Spleen (tissue), 11 donors: ENCODE data around the gene NOP9. TPM values are rescaled to one million over a fixed set of nuclear protein-coding genes. Genes with fewer than 3 reads are reported as not detected.

Experiments
- DNase-seq: peaks from one replicate; pipeline ENCODE4 v3.0.0-alpha.2; 2020
- H3K27ac ChIP-seq, 8 donors: fragments of 200-600 bp; sonication (generic) in 7 of 8; 1 replicate in 4 of 8; 2 replicates in 4 of 8; pipeline versions ENCODE4 v1.5.0 to v1.8.0; 2016 to 2021; ENCODE audit warnings: inconsistent platforms in 4 of 8, mild to moderate bottlenecking in 4 of 8, moderate library complexity in 1 of 8
- H3K27me3 ChIP-seq, 7 donors: fragments of 200-600 bp; sonication (generic) in 6 of 7; replicated peaks in 1 of 7; 1 replicate in 4 of 7; 2 replicates in 3 of 7; pipeline versions ENCODE4 v1.5.0 to v1.8.0; 2016 to 2021; ENCODE audit warnings: inconsistent platforms in 3 of 7, mild to moderate bottlenecking in 1 of 7
- H3K36me3 ChIP-seq, 6 donors: fragments of 200-600 bp; sonication (generic) in 5 of 6; 1 replicate in 4 of 6; 2 replicates in 2 of 6; pipeline versions ENCODE4 v1.5.0 to v1.8.0; 2016 to 2021; ENCODE audit warnings: inconsistent platforms in 2 of 6
- H3K4me1 ChIP-seq, 6 donors: fragments of 200-600 bp; sonication (generic) in 5 of 6; 1 replicate in 3 of 6; 2 replicates in 3 of 6; pipeline versions ENCODE4 v1.5.0 to v1.8.0; 2016 to 2021; ENCODE audit warnings: inconsistent platforms in 3 of 6
- H3K4me3 ChIP-seq, 8 donors: fragments of 200-600 bp; sonication (generic) in 7 of 8; 1 replicate in 4 of 8; 2 replicates in 4 of 8; pipeline versions ENCODE4 v1.5.0 to v1.8.0; 2016 to 2021; ENCODE audit warnings: inconsistent platforms in 4 of 8, mild to moderate bottlenecking in 4 of 8, moderate library complexity in 2 of 8
- H3K9me3 ChIP-seq, 8 donors: fragments of 200-600 bp; sonication (generic) in 7 of 8; 1 replicate in 4 of 8; 2 replicates in 4 of 8; pipeline versions ENCODE4 v1.5.0 to v1.8.0; 2016 to 2021; ENCODE audit warnings: inconsistent platforms in 4 of 8
- CTCF ChIP-seq, 11 experiments: fragments of 200-600 bp in 7 of 11; fragments of 450-650 bp in 4 of 11; sonication (generic) in 4 of 11; IDR thresholded peaks in 8 of 11; conservative IDR thresholded peaks in 3 of 11; 1 replicate in 7 of 11; 2 replicates in 4 of 11; pipeline versions ENCODE4 v1.4.0 to v1.8.0; 2016 to 2021; ENCODE audit warnings: antibody characterized with exemption in 11 of 11, inconsistent platforms in 4 of 11, mild to moderate bottlenecking in 1 of 11
- POLR2A ChIP-seq, 3 donors: fragments of 450-650 bp; IDR thresholded peaks; one replicate each; pipeline ENCODE4 v1.5.1; 2017; ENCODE audit warnings: antibody characterized with exemption in 3 of 3, mild to moderate bottlenecking in 1 of 3
- POLR2AphosphoS5 ChIP-seq, 3 donors: sonication (generic); formaldehyde crosslinking; IDR thresholded peaks; one replicate each; pipeline ENCODE4 v1.5.1; 2017; ENCODE audit warnings: antibody characterized with exemption in 3 of 3
- WGBS, 5 donors: extraction: QIAGEN DNeasy Blood & Tissue Kit in 3 of 5; methylation state at CpG; one replicate each; pipeline versions ENCODE4 v1.1.5 to v1.1.7; 2013 to 2018; 5-methylcytosine and 5-hydroxymethylcytosine counted together
- intact Hi-C: fragments of 100-400 bp; cut with DNase I; formaldehyde crosslinking; loops from one replicate; pipeline ENCODE4 v1.15.0; 2023; ENCODE audit warnings: low total_unique reads
- polyA plus RNA-seq, 3 donors: library from polyadenylated mRNA; stranded (reverse); fragments of 200-250 nt; gene quantifications; one replicate each; pipeline ENCODE4 v1.2.1, GENCODE V29; 2013
- total RNA-seq, 7 donors: library from RNA; depleted of rRNA in 3 of 7; stranded (reverse); fragments of >200 nt in 3 of 7; fragmentation: NEBNext Ultra II Directional in 4 of 7; extraction: Animal tissue kit (Norgen Biotek cat#: 25700) in 4 of 7; gene quantifications; one replicate each; pipeline versions ENCODE4 v1.1.0 to v1.2.1, GENCODE V29; 2016 to 2021
- donor health status: healthy with polysubstance abuse.
- donor health status: DM: no; HTN: no; CAD: no; lungs with moderate emphysema.
- donor health status: DM: no; HTN: no; CAD: no.
- donor health status: Bipolar disorder and iron deficiency.
- donor health status: healthy.
- donor health status: DM: no; HTN: no; CAD: no.
- donor health status: DM: yes; HTN: yes; CAD: no.

The NOP9 gene
- total and polyA plus RNA-seq, 10 donors, result 4.5 to 26.9 (median 18.9) TPM

GRCh38 chr14:24311837-24312615 is 12.4 kb downstream of the NOP9 start:
- peak; percentile 75 for DNase-seq
- H3K27me3 ChIP-seq, result no peaks in the 10 kb centered on the region
- H3K4me1 ChIP-seq, result peaks cover 59 to 100% (median 93%) of the 10 kb centered on the region in 6 donors
- WGBS, 5 donors, result 53 to 77% (median 71%) methylated on average over 1 of the region's 1 CpG
- intact Hi-C loops, result no loop called here
- H3K4me3 ChIP-seq, result peak overlapping the region; percentile 64 to 88 (median 76)
- peak overlapping the region; percentile 91 to 98 (median 96) for H3K27ac ChIP-seq
- TF ChIP-seq CTCF (IDR thresholded peaks at IDR 0.05 in 8 of 11, conservative IDR thresholded peaks at IDR 0.05 in 3 of 11) (peak in 1 of 11 experiments; percentile 23), POLR2A (IDR thresholded peaks at IDR 0.05) (no peak)
- peaks cover 0 to 42% (median 9%) of the 10 kb centered on the region in 6 donors for H3K36me3 ChIP-seq
- no peaks in the 10 kb centered on the region for H3K9me3 ChIP-seq

- 16 to 25% (median 22%) methylated on average over 9 of the region's 9 CpGs for WGBS, 5 donors
- Histone ChIP-seq H3K27me3 (no peaks in the 10 kb centered on the region), H3K4me3 (peak overlapping the region in 4 of 8 donors; percentile 64 to 88 (median 83)), H3K36me3 (peaks cover 0 to 40% (median under 1%) of the 10 kb centered on the region in 6 donors), H3K4me1 (peaks cover 55 to 100% (median 91%) of the 10 kb centered on the region in 6 donors), H3K27ac (peak overlapping the region; percentile 91 to 98 (median 96)), H3K9me3 (no peaks in the 10 kb centered on the region)
- TF ChIP-seq POLR2A (IDR thresholded peaks at IDR 0.05) (no peak), POLR2AphosphoS5 (IDR thresholded peaks at IDR 0.05) (peak in 2 of 3 donors; percentile 39 to 94), CTCF (IDR thresholded peaks at IDR 0.05 in 8 of 11, conservative IDR thresholded peaks at IDR 0.05 in 3 of 11) (peak in 1 of 11 experiments; percentile 23)
- intact Hi-C loops, result no loop called here
- DNase-seq, result peak; percentile 86
Observed at GRCh38 chr14:24312736-24313507, 13.3 kb downstream of the NOP9 start.

- H3K27ac ChIP-seq, result peak overlapping the region; percentile 91 to 98 (median 96)
- H3K9me3 ChIP-seq, result no peaks in the 10 kb centered on the region
- H3K36me3 ChIP-seq, result peaks cover 0 to 40% (median 0%) of the 10 kb centered on the region in 6 donors
- H3K4me3 ChIP-seq, result peak overlapping the region in 2 of 8 donors; percentile 9 to 87
- WGBS, 5 donors, result 20 to 53% (median 31%) methylated on average over 2 of the region's 2 CpGs
- no peak for TF ChIP-seq POLR2A (IDR thresholded peaks at IDR 0.05)
- peak in 1 of 3 donors; percentile 40 for TF ChIP-seq POLR2AphosphoS5 (IDR thresholded peaks at IDR 0.05)
- H3K27me3 ChIP-seq, result no peaks in the 10 kb centered on the region
- peak; percentile 75 for DNase-seq
- intact Hi-C loops, result no loop called here
- peaks cover 47 to 100% (median 84%) of the 10 kb centered on the region in 6 donors for H3K4me1 ChIP-seq
Observed at GRCh38 chr14:24313913-24314312, 14.3 kb downstream of the NOP9 start.

- H3K27ac ChIP-seq, result peak overlapping the region; percentile 91 to 98 (median 96)
- peaks cover 0 to 40% (median 0%) of the 10 kb centered on the region in 6 donors for H3K36me3 ChIP-seq
- H3K4me3 ChIP-seq, result peak overlapping the region in 4 of 8 donors; percentile 15 to 87 (median 24)
- DNase-seq, result no peak
- no peaks in the 10 kb centered on the region for H3K27me3 ChIP-seq
- TF ChIP-seq POLR2AphosphoS5 (IDR thresholded peaks at IDR 0.05), result peak in 2 of 3 donors; percentile 18 to 37
- no peak for TF ChIP-seq CTCF (IDR thresholded peaks at IDR 0.05 in 8 of 11, conservative IDR thresholded peaks at IDR 0.05 in 3 of 11)
- no peak for TF ChIP-seq POLR2A (IDR thresholded peaks at IDR 0.05)
- 45 to 68% (median 59%) methylated on average over 5 of the region's 5 CpGs for WGBS, 5 donors
- intact Hi-C loops, result no loop called here
- H3K9me3 ChIP-seq, result no peaks in the 10 kb centered on the region
- H3K4me1 ChIP-seq, result peaks cover 45 to 100% (median 77%) of the 10 kb centered on the region in 6 donors
Observed at GRCh38 chr14:24314377-24315193, 14.9 kb downstream of the NOP9 start.
